H1 (cell line): ENCODE results near the gene UPK2. TPM values are rescaled to one million over a fixed set of nuclear protein-coding genes. Genes with fewer than 3 reads are reported as not detected.

ENCODE experiments used
- ASH2L ChIP-seq: fragments of 200-600, 300-600 bp; sonication (generic); IDR thresholded peaks from one replicate; pipeline ENCODE4 v1.7.1; 2017; ENCODE audit warnings: low read length
- CBX5 ChIP-seq: fragments of 300-800, 300-1000 bp; sonication (generic); IDR thresholded peaks from 2 replicates; pipeline ENCODE4 v1.7.1; 2016; ENCODE audit warnings: antibody characterized with exemption, low read length, low read depth
- CHD2 ChIP-seq: IDR thresholded peaks from 2 replicates; pipeline ENCODE4 v1.6.1; 2012; ENCODE audit warnings: low read length, improper control_type of control experiment
- CREB1 ChIP-seq: IDR thresholded peaks from 2 replicates; pipeline ENCODE4 v1.6.1; 2012; ENCODE audit warnings: inconsistent platforms
- CTBP2 ChIP-seq: IDR thresholded peaks from 2 replicates; pipeline ENCODE4 v1.7.0; 2011; ENCODE audit warnings: borderline replicate concordance, mild to moderate bottlenecking, moderate library complexity, mixed read lengths, low read length; ENCODE audit not compliant: insufficient read depth, insufficient read length
- CTCF ChIP-seq, 3 experiments: IDR thresholded peaks; 1 replicate in 2 of 3; 2 replicates in 1 of 3; pipeline versions ENCODE4 v1.5.1 to v1.6.1; 2011; ENCODE audit warnings: low read length in 3 of 3, mild to moderate bottlenecking in 3 of 3, inconsistent platforms in 2 of 3, low read depth in 1 of 3, moderate library complexity in 1 of 3; ENCODE audit not compliant: insufficient read depth in 1 of 3; ENCODE audit errors: control extremely low read depth in 1 of 3
- EP300 ChIP-seq, 2 experiments: IDR thresholded peaks; 1 replicate in 1 of 2; 2 replicates in 1 of 2; pipeline ENCODE4 v1.6.1; 2011 to 2012; ENCODE audit warnings: low read depth in 2 of 2, low read length in 2 of 2, mild to moderate bottlenecking in 2 of 2, borderline replicate concordance in 1 of 2, inconsistent platforms in 1 of 2, moderate library complexity in 1 of 2
- GABPA ChIP-seq: IDR thresholded peaks from 2 replicates; pipeline ENCODE4 v1.6.1; 2011; ENCODE audit warnings: mild to moderate bottlenecking, low read length, moderate library complexity, borderline replicate concordance; ENCODE audit not compliant: insufficient read depth
- GTF2F1 ChIP-seq: IDR thresholded peaks from 2 replicates; pipeline ENCODE4 v1.6.1; 2012; ENCODE audit warnings: low read depth, low read length, improper control_type of control experiment, borderline replicate concordance
- HDAC2 ChIP-seq, 2 experiments: fragments of 300-600 bp in 1 of 2; sonication (generic) in 1 of 2; IDR thresholded peaks; 2 replicates each; pipeline ENCODE4 v1.6.1; 2011 to 2012; ENCODE audit warnings: low read depth in 2 of 2, low read length in 2 of 2, mild to moderate bottlenecking in 2 of 2, moderate library complexity in 2 of 2, borderline replicate concordance in 1 of 2, inconsistent platforms in 1 of 2
- KDM4A ChIP-seq: IDR thresholded peaks from one replicate; pipeline ENCODE4 v1.7.1; 2012; ENCODE audit warnings: low read depth, mild to moderate bottlenecking, moderate library complexity, low read length, inconsistent platforms; ENCODE audit not compliant: severe bottlenecking
- PHF8 ChIP-seq: fragments of 200-600 bp; sonication (generic); conservative IDR thresholded peaks from 2 replicates; pipeline ENCODE4 v1.7.1; 2012; ENCODE audit warnings: low read depth, mild to moderate bottlenecking, inconsistent platforms, low read length, moderate library complexity
- POLR2A ChIP-seq, 2 experiments: IDR thresholded peaks; 1 replicate in 1 of 2; 2 replicates in 1 of 2; pipeline ENCODE4 v1.6.1; 2011; ENCODE audit warnings: low read depth in 2 of 2, low read length in 2 of 2, mild to moderate bottlenecking in 2 of 2; ENCODE audit errors: control extremely low read depth in 1 of 2
- RNF2 ChIP-seq: fragments of 200-900, 300-1000 bp; sonication (generic); IDR thresholded peaks from 2 replicates; pipeline ENCODE4 v1.7.1; 2016; ENCODE audit warnings: borderline replicate concordance, low read depth, mild to moderate bottlenecking, antibody characterized with exemption, low read length; ENCODE audit not compliant: poor library complexity, severe bottlenecking; ENCODE audit errors: missing control alignments
- SIN3A ChIP-seq, 2 experiments: IDR thresholded peaks in 1 of 2; conservative IDR thresholded peaks in 1 of 2; 2 replicates each; pipeline ENCODE4 v1.6.1; 2011 to 2012; ENCODE audit warnings: low read length in 2 of 2, improper control_type of control experiment in 1 of 2, low read depth in 1 of 2, mild to moderate bottlenecking in 1 of 2
- SIX5 ChIP-seq: IDR thresholded peaks from 2 replicates; pipeline ENCODE4 v1.6.1; 2011; ENCODE audit warnings: mild to moderate bottlenecking, low read depth, low read length
- TAF7 ChIP-seq: optimal IDR thresholded peaks from 2 replicates; pipeline ENCODE3; 2011; ENCODE audit warnings: low read depth, mild to moderate bottlenecking, inconsistent platforms, low read length, moderate library complexity, borderline replicate concordance
- TEAD4 ChIP-seq: IDR thresholded peaks from 2 replicates; pipeline ENCODE4 v1.6.1; 2012; ENCODE audit warnings: low read depth, low read length, inconsistent platforms, mixed read lengths
- ZNF274 ChIP-seq: IDR thresholded peaks from 2 replicates; pipeline ENCODE4 v1.7.0; 2012; ENCODE audit warnings: low read length, borderline replicate concordance; ENCODE audit errors: extremely low read depth
- polyA plus RNA-seq, 7 experiments: library from polyadenylated mRNA; depleted of rRNA in 3 of 7; stranded (reverse) in 5 of 7; unstranded in 2 of 7; fragments of >200 nt in 5 of 7; fragments of 200-250 nt in 2 of 7; gene quantifications; 1 replicate in 5 of 7; 2 replicates in 1 of 7; 4 replicates in 1 of 7; pipeline versions ENCODE4 v1.2.1 to v1.2.3, GENCODE V29; 2011 to 2013; ENCODE audit warnings: missing spikeins in 2 of 7, mixed read lengths in 2 of 7
- total RNA-seq: library from RNA; stranded (reverse); fragmentation: NEBNext Ultra II Directional; extraction: Animal tissue kit (Norgen Biotek cat#: 25700); gene quantifications from 2 replicates; pipeline ENCODE4 v1.2.1, GENCODE V29; 2021
- TF ChIP-seq, protein P1 (sequence below): IDR thresholded peaks from 2 replicates; pipeline ENCODE4 v1.6.1; 2012; ENCODE audit warnings: inconsistent platforms

The UPK2 gene
- total and polyA plus RNA-seq, 2 of the 8 experiments (the other 6 are each of a cell fraction or from before 2014, with no cell fraction given): 0.76 TPM; not detected in 1

GRCh38 chr11:118908901-118909618 lies 47.0 kb upstream of the UPK2 start (continued):
- TF ChIP-seq CTCF (IDR thresholded peaks at IDR 0.05; ENCODE audit: control extremely low read depth in 1 of 3, insufficient read depth in 1 of 3, low read depth in 1 of 3, low read length in 3 of 3) (no peak), KDM4A (no peak), ASH2L (no peak), SIX5 (no peak), CBX5 (no peak), ZNF274 (no peak), CTBP2 (peak; percentile 44), CHD2 (no peak), SIN3A (conservative IDR thresholded peaks at IDR 0.05 in 1 of 2, IDR thresholded peaks at IDR 0.05 in 1 of 2; ENCODE audit: low read depth in 1 of 2, low read length in 2 of 2) (peak; percentile 69 to 83; a peak in 3 of 4 replicates), RNF2 (no peak), POLR2A (IDR thresholded peaks at IDR 0.05; ENCODE audit: control extremely low read depth in 1 of 2, low read depth in 2 of 2, low read length in 2 of 2) (0 out of 3 replicates have a peak, but pooled peaks of 1 of the 2 experiments have one; percentile 53), GTF2F1 (no peak), HDAC2 (IDR thresholded peaks at IDR 0.05; ENCODE audit: borderline replicate concordance in 1 of 2, low read depth in 2 of 2, low read length in 2 of 2) (no peak), TAF7 (no peak), GABPA (no peak), PHF8 (no peak), EP300 (IDR thresholded peaks at IDR 0.05; ENCODE audit: borderline replicate concordance in 1 of 2, low read depth in 2 of 2, low read length in 2 of 2) (no peak), CREB1 (no peak), TEAD4 (0 out of 2 replicates have a peak, but pooled peaks have one; percentile 24)
- TF ChIP-seq, protein P1, sequence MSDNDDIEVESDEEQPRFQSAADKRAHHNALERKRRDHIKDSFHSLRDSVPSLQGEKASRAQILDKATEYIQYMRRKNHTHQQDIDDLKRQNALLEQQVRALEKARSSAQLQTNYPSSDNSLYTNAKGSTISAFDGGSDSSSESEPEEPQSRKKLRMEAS: peak; percentile 56; the same call in 1 of the 2 replicates
